Stimulated activated CD4-positive, alpha-beta T cell treated with anti-CD3 and anti-CD28 coated beads, Interleukin-2, amount 100 ng/mL, for 4 hours (primary cell): ENCODE data around the gene SMIM32.

Experiments
- DNase-seq: peaks from one replicate; pipeline ENCODE4 v3.0.0-alpha.2; 2020; ENCODE audit warnings: low read depth

The SMIM32 gene

GRCh38 chr5:136207631-136208030 lies 14.7 kb upstream of the SMIM32 start:
- no peak for DNase-seq

DNA sequence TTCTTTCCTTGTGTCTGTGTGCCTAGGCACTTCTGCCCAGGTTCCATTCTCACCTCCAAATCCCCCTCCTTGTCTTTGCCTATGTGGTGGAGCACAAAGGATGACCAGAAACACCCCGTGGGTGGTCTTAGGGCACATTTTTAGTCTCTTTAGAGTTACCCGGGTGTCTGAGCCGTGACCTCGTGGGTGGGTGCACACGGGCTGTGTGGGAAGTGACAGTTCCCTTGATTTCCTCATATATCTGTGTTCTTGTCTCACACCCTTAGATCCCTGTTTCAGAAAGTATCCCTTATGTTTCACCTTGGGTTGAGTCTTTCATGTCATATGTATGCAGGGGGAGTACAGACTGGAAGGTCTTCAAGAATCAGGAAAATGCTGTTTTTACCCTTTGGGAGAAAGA lies 13.4 kb upstream of the SMIM32 start:
- DNase-seq = no peak

DNA sequence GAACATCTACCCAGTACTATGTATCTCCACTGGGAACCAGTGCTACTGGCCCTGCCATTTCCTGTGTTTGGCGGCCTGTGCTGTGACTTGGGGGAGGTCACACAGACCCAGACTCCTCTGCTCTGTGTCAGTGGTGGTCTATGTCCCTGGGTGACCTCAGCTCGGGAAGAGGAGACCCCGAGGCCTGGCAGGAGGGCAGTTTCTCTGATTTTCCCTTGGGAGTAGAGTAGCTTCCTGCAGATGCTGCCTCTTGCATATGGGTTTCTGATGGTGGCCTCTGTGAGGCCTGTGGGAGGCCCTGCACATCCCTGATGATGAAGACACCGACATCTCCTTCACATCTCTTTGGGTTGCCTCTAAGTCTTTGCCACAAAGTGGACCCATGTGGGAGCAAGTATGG lies 13.0 kb upstream of the SMIM32 start:
- DNase-seq = no peak

GRCh38 chr5:136205061-136205702 lies 12.2 kb upstream of the SMIM32 start:
- DNase-seq = no peak

- DNase-seq = no peak
Observed at GRCh38 chr5:136203303-136203922, 10.5 kb upstream of the SMIM32 start.

- DNase-seq = no peak
Observed at GRCh38 chr5:136202469-136203205, 9.7 kb upstream of the SMIM32 start.

DNA sequence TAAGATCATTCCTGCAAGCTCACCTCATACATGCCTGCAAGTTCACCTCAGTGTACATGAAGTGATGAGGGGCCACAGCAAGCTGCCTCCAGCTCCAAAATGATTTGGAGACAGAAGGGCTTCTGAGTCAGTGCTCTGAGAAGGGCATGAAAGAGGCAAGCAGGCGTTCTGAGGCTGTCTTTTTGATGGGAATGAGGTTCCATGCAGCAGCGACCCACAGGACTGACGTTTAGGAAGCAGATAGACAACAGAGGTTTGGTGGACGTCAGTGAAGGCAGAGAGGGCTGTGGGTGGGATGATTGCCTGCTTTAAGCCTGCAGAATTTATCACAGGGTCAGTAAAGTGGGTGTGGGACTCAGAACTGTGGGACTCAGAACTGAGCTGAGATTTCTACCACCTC lies 8.9 kb upstream of the SMIM32 start:
- DNase-seq = no peak

- DNase-seq = no peak
Observed at GRCh38 chr5:136200761-136201160, 7.8 kb upstream of the SMIM32 start.

- no peak for DNase-seq
Observed at GRCh38 chr5:136200130-136200529, 7.2 kb upstream of the SMIM32 start.

DNA sequence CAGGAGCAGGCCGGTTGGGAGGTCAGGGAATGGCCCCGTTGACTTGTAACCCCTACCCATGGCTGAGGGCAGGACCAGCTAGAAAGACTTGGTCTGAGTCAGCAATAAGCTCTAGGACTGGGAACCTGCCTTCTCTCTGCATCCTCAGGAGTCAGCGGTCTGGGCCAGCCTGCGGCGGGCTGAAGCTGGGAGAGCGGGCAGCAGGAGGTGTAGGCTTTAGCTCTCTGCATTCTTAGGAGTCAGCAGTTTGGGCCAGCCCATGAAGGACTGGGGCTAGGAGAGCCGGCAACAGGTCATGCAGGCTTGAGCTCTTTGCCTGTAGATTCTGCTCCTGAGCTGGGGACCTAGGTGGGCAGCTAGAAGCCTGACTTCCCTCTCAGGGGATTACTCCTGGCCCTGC lies 6.4 kb upstream of the SMIM32 start:
- no peak for DNase-seq

DNA sequence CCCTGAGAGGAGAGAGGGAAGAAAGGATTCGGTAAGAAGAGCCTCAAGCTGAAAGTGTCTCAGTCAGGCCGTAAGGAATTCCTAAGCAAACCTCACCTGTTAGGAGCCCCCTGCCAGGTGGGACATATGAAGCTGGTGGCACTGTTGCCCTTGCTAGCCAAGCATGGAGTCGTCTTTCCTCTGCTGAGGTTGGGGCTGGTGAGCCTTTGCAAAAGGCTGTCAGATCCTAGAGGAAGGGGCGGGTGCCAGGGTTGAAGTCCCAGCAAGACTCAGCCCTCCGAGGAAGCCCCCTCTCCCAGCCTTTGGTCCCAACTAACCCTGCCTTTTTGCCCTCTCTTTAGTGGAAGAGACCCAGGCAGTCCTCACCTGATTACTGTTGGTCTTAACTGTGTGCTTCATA lies 5.5 kb upstream of the SMIM32 start:
- no peak for DNase-seq

GRCh38 chr5:136197462-136198142 lies 4.6 kb upstream of the SMIM32 start:
- DNase-seq = no peak

DNA sequence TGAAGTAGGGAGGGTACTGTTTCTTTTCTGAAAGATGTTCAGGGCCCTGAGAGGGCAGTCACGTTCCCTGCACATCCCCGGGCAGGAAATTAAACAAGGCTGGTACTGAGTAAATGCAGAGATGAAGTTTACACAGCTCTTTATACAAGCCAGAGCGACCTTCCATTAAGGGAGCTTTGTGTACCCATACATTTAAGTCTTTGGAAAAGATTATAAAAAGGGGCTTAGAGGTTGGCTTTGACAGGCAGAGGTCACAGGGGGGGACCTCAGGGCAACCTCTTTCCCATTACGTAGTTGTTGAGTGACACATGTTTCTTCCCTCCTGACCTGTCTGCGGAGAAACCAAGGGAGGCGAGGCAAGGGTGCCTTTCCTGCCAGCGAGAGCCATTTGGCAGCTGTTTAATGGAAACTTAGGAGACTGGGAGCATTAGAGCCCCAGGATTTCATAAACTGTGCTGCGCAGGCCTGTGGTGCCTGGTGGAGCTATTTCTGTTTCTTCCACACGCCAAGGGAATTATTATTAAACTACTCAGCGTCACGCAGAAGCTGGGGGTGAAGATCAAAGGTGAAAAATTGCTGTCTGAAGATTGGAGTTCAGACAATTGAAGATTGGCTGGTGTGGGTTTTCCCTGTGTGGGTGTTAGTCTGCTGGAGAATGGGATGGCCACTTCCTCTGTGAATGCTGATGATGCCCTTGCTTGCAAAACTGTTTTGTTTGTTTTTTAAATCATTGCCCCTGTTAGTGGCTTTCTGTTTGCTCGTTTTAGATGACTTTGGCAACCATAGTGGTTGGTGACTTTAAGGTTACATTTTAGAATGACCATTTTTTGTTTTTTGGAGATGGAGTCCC lies 3.2 kb upstream of the SMIM32 start:
- DNase-seq = no peak

DNA sequence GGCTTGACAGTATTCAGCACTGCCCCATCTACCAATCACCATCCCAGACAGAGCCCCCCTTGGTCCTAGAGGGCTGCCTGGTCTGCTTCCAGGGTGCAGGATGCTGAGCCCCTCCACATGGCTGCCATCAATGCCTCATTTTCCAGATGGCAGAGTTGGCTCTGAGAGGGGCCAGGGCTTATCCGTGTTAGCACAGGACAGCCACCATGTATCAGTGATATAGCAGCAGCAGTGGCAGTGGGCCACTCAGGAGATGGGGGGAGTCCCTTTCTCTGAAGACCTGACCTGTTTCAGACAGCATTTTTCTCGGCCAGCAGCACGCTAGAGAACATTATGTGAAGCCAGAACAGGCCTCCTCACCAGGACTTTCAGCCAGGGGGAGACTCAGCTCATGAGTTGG lies 1.6 kb upstream of the SMIM32 start:
- no peak for DNase-seq

DNA sequence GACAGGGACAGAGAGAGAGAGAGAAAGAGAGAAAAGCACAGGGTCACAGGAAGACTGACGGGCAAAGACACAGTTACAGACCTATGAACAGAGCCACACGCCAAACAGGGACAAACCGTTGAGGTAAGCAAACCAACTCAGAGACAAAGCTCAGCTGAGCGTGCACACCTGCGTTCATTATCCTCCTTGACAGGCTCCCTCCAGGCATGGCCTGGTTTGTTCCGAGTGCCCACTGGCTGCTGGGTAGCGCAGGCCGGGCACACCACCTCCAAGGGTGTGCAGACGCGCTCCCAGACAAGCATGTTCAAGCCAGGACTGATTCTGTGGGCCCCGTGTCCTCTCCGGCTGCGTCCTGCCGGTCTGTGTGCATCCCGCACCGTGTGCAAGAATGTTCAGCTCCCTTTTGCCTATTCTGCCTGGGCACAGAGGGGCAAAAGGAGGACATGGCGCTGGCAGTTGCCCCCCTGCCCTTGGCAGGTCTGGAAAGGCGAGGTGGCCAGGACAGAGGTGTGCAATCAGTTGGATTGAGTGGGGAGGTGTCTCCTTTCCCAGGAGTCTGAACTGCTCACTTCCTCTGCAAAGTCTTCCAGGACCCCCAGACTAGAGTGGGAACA lies 467 bp upstream of the SMIM32 start:
- no peak for DNase-seq

DNA sequence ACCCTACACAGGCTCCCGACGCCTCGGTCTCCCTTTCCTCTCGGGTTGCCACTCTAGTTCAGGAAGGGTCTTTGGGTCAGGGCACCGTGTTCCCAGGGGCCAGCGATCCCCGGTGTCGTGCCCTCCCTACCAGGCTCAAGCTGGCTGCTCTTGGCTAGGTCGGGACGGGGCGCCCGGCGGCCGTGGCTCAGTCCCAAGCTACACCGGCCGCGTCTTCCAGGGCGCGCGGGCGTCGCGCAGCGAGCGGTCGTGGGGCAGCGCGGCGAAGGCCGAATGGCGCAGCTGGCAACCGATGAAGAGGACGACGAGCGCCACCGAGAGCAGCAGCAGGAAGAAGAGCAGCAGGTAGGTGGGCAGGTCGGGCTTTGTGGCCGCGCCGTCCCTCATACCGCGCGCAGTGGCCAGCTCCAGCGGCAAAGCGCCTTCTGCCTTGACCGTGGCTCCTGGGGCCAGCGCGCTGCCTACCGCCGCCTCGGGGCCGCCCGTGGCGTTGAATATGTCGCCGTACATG lies 892 bp downstream of the SMIM32 start:
- DNase-seq = no peak

DNA sequence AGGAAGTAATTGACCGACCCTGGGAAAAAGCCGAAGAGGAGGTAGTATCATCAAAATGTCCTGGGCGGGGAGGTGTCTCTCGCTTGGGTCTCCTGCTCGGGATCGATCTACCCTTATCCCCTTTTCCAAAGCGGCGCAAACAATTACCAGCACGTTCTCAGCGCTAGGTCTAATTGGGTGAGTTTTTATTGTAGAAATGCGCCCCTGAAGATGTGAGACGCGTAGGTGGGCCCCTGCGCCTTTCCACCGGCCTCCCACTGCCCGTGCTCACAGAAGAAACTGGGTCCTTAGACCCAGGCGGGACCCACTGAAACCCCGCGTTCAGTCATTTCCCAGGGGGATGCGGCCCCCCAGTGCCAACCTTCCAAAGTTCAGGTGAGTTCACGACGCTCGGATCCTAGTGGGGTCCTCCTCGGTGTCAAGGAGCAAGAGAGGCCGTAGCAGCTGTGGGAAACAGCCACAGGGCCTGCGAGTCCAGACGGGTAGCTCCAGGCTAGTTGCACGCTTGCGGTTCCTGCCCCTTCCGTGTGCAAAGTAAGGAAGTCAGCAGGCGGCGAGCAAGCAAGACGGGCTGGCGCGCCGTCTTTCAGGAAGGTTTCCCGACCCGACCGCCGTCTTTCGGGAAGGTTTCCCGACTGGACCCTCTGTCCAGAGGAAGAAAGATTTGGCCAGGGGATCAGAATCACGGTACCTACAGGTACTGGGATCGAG lies 1.5 kb downstream of the SMIM32 start:
- DNase-seq = no peak

DNA sequence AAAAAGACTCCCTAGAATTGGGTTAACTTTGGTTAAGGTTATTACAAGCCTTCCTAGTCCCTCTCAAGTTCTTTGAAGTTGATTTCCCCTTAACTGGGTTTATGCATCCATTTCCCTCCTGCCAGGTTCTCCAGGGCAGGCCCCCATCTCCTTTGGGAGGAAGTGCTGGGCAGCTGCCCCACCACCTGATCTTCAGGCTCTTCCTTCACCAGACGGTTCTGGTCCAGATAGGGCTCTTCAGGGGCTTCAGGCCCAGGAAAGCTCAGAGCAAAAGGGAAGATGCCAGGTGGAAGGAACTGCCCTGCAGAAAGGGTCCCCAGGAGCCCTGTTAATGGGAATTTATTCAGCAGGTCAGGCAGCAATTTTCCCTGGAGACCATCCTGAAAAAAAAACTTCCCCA lies 2.1 kb downstream of the SMIM32 start:
- no peak for DNase-seq

- DNase-seq = no peak
Observed at GRCh38 chr5:136190091-136190720, 2.8 kb downstream of the SMIM32 start.

- no peak for DNase-seq
Observed at GRCh38 chr5:136188859-136189258, 4.1 kb downstream of the SMIM32 start.
